SKM-1 (cell line): ENCODE results near the gene TMEM130.

Experiments used
- DNase-seq: peaks from one replicate; lab custom pipeline; 2025; ENCODE audit not compliant: unreplicated experiment; lab: John Stamatoyannopoulos, UW

The TMEM130 gene

DNA sequence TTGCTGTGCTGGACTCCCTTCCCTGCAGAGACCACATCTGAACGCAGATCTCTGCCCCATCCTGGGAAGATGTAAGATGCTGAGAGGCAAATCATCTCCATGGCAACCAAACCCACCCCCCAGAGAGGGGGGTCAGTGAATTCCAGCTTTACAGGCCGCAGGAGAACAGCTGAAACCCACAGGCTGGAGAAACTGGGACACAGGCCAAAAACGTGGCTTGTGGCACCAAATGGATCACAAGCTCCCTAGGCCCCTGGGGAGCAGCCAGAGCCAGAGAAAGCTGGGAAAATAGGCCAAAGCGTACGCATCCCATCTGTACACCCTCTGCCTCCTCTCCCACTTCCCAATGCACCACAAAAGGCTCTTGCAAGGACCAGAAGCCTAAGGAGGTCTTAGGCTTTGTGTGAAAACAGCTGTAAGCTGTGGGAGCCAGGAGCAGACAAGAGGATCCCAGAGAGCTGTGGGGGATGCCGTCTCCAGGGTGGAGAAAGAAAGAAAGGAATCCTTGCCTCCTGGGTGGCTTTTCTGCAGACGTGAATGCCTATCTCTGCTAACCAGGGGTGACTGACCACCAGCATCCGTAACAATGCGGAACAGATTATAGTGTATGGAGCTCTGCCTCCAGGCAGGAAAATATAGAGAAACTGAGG, 59.5 kb downstream of the TMEM130 start:
- no peak for DNase-seq

DNA sequence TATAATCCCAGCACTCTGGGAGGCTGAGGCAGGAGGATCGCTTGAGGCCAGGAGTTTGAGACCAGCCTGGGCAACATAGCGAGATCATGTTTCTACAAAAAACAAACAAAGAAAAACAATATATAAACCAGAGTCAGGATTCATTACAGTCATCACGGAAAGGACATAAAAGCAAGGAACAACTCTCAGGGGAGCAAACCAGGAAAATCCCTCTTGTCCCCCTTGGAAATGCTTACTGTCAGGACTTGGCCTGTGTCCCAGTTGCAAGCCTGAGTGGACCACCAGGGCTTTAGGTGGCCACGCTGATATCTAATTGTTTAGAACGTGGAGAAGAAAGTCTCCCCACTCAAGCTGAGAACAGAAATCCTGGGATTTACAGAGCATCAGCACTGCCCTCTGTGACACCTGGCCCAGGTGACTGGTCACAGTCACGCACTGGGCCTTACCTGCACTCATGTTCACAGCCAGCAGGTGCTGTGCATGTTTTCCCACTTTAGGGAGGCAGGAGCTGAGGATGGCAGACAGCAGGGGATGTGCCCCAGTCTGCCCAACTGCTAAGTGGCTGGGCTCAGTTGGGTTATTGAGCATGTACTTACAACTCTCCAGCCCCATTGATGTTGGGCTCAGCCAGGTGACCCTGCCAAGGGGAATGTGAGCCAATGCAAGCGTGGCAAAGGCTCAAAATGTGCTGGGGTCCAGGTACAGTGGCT, 60.9 kb downstream of the TMEM130 start:
- DNase-seq: no peak

DNA sequence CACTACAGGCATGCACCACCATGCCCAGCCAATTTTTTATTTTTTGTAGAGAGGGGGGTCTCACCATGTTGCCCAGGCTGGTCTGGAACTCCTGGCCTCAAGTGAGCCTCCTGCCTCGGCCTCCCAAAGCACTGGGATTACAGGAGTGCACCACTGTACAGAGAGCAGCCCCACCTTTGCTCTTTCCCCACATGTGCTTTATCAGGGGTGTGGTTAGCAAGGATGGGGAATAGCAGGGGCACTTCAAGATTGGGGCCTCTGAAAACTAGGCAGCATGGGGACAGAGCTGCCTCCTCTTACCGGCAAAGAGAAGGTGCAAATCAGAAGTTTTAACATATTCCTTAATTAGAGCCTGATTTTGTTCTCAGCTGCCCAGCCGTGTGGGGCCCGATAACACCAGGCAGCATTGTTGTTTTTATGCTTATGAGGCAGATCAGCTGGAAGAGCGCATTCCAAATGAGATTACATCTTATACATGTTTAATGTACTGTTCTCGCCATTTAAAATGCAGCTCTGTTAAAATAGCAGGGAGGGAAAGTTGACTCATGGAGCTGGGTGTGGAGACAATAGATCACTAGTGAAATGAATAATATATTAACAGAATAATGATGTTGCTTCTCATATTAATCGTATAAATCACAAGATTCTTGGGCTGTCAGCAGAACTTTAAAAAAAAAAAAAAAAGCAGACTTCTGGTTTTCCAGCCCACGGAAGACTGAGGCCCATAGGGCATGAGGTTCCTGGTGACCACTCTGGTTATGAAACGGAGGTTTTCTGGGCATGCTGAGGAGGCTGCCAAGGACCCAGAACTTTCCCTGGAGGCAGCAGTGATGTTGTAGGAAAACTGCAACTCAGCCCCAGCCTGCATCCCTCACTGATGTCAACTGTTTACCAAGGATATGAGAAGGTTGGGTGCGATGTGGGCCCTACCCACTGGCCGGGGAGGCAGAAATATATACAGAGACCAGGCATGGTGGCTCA, 62.5 kb downstream of the TMEM130 start:
- no peak for DNase-seq

DNA sequence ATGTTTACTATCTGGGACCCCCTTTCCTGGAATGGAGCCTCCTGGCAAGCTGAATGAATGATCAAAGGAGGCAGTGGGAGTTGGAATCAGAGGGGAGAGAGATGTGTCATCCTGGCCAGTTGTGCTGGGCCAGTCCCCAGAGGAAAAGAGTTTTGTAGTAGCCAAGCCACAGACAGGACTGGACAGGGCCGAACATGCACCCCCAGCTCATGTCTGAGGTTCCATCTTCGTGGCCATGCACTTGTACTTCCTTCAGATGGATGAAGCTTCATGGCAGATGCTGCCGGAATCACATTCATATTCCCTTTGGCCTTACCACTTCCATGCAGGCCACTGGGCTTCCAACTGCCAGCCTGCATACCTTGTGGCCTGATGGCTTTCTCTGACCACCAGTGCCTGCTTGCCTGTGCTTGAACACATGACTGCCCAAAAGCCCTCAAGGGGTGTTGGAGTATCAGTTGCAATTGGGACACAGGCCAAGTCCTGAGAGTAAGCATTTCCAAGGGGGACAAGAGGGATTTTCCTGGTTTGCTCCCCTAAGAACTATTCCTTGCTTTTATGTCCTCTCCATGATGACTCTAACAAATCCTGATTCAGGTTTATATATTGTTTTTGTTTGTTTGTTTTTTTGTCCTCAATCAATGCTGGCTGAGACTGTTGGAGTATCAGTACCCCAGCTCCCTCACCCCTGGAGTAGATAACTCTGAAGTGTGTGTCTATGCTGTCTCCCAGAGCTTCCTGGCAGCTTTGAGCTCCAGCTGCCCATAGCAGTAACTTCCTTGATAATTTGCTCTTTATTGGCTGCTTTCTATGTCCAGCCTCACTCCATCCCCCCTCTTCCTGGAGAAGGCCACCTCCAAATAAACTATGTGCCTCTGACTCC, 63.6 kb downstream of the TMEM130 start:
- no peak for DNase-seq

DNA sequence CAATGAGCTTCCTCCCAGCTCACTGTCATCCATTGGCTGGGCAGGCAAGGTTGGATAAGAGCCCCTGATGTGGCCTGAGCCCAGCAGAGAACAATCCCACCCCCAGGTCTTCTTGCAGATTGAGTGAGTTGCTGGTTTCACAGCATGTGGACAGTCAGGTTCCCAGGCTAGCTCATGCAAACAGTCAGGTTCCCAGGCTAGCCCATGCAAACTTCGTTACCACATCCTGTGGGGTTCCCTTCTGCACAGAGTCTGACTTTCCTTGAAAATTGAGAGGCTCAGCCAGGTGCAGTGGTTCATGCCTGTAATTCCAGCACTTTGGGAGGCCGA, 67.1 kb downstream of the TMEM130 start:
- DNase-seq: no peak

DNA sequence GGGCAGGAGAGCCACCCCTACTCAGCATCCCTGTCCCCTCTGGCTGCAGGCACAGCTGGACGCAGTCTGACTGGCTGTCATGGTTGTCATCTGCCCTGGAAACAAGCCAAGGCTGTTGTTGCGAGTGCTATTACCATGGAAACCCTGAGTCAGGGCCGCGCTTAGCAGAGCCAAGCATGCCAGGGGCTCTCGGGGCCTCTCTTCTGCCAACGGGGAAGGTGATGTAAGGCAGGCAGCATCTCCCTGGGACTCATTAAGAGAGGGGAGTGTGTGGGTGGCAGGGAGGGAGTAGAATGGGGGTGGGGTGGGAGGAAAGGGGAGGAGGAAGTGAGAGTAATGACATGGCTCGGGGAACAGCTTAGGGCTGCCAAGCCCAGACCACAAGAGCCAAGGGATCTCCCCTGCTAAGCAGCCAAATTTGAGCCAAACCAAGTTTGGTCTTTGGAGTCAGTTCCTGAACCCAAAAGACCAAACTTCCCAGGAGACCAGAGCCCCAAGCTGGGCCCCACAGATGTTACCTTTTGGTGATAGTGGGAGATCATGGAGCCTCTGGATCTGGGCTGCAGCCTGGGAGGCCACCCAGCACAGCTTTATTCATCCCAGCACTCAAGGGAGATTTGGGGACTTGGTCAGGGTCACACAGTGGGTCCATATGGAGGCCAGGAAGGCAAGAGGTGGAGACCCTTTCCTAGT, 67.6 kb downstream of the TMEM130 start:
- peak; percentile 68 for DNase-seq

DNA sequence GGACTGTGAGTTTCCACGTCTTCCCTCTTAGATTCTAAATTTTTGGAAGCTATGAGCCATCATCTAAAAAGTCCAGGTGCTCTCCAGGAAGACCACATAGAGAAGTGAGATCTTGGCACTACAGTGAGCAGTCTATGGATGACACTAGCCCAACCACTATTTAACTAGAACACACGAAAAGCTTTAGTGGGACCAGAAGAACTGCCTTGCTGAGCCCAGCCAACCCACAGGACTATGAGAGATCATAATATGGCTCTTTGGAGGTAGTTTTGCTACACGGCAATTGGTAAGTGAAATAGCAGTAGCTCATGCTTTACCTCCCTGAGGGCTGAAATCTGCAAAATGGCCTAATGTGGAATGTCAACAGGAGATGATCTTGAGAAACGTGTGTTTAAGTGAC, 68.8 kb downstream of the TMEM130 start:
- DNase-seq: no peak

DNA sequence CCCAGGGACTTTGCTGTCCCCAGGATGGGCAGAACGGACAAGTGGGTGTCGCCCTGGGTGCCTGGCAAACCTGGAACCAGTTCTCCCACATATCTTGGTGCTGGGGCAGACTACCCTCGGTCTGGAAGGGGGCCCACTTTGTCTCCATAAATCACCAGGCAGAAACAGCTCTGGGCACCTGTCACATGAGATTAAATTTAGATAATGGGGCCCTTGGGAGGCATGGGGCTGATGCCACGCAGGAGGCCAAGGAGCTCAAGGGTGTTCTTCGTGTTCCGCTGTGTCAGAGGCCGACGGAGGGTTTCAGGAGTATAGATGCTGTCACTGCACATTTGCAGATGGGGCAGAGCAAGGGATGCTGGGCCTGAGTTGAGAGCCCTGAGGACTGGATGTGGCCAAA, 72.7 kb downstream of the TMEM130 start:
- DNase-seq: no peak
